Measurements from ENCODE around the gene SDHA. TPM values are rescaled to one million over a fixed set of nuclear protein-coding genes. Genes with fewer than 3 reads are reported as not detected.

Gene SDHA
- total and polyA plus RNA-seq, 9 of the 15 experiments (the other 6 are each of a cell fraction or from before 2014, with no cell fraction given): 82.9 to 191 (median 130) TPM

DNA sequence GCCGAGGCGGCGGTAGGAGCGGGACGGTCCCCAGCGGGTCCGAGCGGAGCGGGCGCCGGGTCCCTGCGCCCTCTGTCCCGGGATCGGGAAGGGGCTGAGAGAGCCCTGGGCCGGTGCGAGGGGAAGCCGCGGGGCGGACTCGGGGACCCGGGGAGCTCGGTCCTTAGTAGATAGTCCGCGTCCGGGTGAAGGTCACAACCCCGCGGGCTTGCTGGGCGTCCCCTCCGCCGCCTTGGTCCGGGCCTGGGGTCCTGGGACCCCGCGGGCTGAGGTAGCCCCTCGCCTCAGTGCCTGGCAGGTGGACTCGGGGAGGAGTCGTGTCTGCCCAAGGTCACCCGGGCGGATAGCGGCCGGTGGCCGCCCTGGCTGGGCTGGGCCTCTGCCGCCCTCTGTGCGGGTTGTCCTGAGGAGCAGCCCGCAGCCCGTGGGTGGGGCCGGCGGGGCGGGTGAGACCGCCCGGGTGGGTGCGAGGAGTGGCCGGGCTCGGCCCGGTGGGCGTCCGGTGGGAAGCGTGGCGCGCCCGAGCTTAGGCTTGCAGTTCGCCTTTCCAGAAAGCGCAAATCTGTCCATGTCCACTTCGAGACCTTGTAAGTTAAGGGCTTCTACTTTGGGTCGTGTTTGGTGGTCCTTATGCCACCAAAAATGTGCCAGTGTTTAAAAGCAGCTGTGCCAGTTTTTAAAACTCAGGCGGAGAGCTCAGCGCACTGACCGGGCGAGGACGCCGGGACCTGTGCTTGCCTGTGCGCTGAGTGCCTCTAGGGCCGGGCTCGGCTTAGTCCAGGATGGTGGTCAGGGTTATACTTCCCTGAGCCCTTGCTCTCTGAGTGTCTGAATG lies 554 bp downstream of the SDHA start (continued):
- TF ChIP-seq, protein P1, sequence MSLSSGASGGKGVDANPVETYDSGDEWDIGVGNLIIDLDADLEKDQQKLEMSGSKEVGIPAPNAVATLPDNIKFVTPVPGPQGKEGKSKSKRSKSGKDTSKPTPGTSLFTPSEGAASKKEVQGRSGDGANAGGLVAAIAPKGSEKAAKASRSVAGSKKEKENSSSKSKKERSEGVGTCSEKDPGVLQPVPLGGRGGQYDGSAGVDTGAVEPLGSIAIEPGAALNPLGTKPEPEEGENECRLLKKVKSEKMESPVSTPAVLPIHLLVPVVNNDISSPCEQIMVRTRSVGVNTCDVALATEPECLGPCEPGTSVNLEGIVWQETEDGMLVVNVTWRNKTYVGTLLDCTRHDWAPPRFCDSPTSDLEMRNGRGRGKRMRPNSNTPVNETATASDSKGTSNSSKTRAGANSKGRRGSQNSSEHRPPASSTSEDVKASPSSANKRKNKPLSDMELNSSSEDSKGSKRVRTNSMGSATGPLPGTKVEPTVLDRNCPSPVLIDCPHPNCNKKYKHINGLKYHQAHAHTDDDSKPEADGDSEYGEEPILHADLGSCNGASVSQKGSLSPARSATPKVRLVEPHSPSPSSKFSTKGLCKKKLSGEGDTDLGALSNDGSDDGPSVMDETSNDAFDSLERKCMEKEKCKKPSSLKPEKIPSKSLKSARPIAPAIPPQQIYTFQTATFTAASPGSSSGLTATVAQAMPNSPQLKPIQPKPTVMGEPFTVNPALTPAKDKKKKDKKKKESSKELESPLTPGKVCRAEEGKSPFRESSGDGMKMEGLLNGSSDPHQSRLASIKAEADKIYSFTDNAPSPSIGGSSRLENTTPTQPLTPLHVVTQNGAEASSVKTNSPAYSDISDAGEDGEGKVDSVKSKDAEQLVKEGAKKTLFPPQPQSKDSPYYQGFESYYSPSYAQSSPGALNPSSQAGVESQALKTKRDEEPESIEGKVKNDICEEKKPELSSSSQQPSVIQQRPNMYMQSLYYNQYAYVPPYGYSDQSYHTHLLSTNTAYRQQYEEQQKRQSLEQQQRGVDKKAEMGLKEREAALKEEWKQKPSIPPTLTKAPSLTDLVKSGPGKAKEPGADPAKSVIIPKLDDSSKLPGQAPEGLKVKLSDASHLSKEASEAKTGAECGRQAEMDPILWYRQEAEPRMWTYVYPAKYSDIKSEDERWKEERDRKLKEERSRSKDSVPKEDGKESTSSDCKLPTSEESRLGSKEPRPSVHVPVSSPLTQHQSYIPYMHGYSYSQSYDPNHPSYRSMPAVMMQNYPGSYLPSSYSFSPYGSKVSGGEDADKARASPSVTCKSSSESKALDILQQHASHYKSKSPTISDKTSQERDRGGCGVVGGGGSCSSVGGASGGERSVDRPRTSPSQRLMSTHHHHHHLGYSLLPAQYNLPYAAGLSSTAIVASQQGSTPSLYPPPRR (CRISPR knock-in tag; IDR thresholded peaks at IDR 0.05; ENCODE audit: borderline replicate concordance): peak; percentile 72; the same call in 1 of the 2 replicates
- TF ChIP-seq SP1 (CRISPR knock-in tag; IDR thresholded peaks at IDR 0.05) (peak; percentile 41; the same call in 1 of the 2 replicates), KDM2B (CRISPR knock-in tag; IDR thresholded peaks at IDR 0.05) (no peak), ESRRA (IDR thresholded peaks at IDR 0.05; ENCODE audit: borderline replicate concordance, low read depth) (peak; percentile 95), SIN3A (IDR thresholded peaks at IDR 0.05; ENCODE audit: borderline replicate concordance in 2 of 2, control insufficient read depth in 1 of 2, low read depth in 2 of 2, low read length in 2 of 2) (0 out of 4 replicates have a peak, but pooled peaks have one; percentile 31 to 38), ZC3H11A (IDR thresholded peaks at IDR 0.05; ENCODE audit: low read depth, low read length) (no peak), HNRNPL (IDR thresholded peaks at IDR 0.05; ENCODE audit: low read depth, low read length) (0 out of 2 replicates have a peak, but pooled peaks have one; percentile 23), POLR2G (IDR thresholded peaks at IDR 0.05; ENCODE audit: low read depth, low read length) (peak; percentile 72), CCNT2 (IDR thresholded peaks at IDR 0.05; ENCODE audit: borderline replicate concordance, extremely low read depth, insufficient read length, low read depth, low read length) (peak; percentile 40), STAG1 (CRISPR knock-in tag; IDR thresholded peaks at IDR 0.05; ENCODE audit: borderline replicate concordance) (peak; percentile 38), TAF1 (IDR thresholded peaks at IDR 0.05; ENCODE audit: control insufficient read depth, extremely low read depth, insufficient read depth, low read length, severe bottlenecking) (peak; percentile 17), SAP30 (IDR thresholded peaks at IDR 0.05; ENCODE audit: borderline replicate concordance, insufficient read depth, low read depth, low read length, poor library complexity, severe bottlenecking) (peak; percentile 43)
- TF ChIP-seq, protein P2, sequence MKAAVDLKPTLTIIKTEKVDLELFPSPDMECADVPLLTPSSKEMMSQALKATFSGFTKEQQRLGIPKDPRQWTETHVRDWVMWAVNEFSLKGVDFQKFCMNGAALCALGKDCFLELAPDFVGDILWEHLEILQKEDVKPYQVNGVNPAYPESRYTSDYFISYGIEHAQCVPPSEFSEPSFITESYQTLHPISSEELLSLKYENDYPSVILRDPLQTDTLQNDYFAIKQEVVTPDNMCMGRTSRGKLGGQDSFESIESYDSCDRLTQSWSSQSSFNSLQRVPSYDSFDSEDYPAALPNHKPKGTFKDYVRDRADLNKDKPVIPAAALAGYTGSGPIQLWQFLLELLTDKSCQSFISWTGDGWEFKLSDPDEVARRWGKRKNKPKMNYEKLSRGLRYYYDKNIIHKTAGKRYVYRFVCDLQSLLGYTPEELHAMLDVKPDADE (conservative IDR thresholded peaks at IDR 0.05; ENCODE audit: control insufficient read depth, low read depth, low read length): peak; percentile 4; the same call in 1 of the 2 replicates
- TF ChIP-seq, protein P3, sequence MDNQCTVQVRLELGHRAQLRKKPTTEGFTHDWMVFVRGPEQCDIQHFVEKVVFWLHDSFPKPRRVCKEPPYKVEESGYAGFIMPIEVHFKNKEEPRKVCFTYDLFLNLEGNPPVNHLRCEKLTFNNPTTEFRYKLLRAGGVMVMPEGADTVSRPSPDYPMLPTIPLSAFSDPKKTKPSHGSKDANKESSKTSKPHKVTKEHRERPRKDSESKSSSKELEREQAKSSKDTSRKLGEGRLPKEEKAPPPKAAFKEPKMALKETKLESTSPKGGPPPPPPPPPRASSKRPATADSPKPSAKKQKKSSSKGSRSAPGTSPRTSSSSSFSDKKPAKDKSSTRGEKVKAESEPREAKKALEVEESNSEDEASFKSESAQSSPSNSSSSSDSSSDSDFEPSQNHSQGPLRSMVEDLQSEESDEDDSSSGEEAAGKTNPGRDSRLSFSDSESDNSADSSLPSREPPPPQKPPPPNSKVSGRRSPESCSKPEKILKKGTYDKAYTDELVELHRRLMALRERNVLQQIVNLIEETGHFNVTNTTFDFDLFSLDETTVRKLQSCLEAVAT (IDR thresholded peaks at IDR 0.05): 0 out of 4 replicates have a peak, but pooled peaks of 1 of the 2 experiments have one; percentile 37
- TF ChIP-seq, protein P4, sequence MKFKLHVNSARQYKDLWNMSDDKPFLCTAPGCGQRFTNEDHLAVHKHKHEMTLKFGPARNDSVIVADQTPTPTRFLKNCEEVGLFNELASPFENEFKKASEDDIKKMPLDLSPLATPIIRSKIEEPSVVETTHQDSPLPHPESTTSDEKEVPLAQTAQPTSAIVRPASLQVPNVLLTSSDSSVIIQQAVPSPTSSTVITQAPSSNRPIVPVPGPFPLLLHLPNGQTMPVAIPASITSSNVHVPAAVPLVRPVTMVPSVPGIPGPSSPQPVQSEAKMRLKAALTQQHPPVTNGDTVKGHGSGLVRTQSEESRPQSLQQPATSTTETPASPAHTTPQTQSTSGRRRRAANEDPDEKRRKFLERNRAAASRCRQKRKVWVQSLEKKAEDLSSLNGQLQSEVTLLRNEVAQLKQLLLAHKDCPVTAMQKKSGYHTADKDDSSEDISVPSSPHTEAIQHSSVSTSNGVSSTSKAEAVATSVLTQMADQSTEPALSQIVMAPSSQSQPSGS (CRISPR knock-in tag; IDR thresholded peaks at IDR 0.05): no peak

Data from K562 (cell line).